Amniotic stem cell (primary cell): ENCODE data around the gene PCDHGB7.
"Not testable (repeated sequence)": the region's sequence is repeated elsewhere in the genome, so short reads cannot be mapped to it uniquely, and the experiment has no call there.

ENCODE experiments used
- DNase-seq: peaks from one replicate; lab custom pipeline; 2025; lab: John Stamatoyannopoulos, UW

PCDHGB7 gene

DNA sequence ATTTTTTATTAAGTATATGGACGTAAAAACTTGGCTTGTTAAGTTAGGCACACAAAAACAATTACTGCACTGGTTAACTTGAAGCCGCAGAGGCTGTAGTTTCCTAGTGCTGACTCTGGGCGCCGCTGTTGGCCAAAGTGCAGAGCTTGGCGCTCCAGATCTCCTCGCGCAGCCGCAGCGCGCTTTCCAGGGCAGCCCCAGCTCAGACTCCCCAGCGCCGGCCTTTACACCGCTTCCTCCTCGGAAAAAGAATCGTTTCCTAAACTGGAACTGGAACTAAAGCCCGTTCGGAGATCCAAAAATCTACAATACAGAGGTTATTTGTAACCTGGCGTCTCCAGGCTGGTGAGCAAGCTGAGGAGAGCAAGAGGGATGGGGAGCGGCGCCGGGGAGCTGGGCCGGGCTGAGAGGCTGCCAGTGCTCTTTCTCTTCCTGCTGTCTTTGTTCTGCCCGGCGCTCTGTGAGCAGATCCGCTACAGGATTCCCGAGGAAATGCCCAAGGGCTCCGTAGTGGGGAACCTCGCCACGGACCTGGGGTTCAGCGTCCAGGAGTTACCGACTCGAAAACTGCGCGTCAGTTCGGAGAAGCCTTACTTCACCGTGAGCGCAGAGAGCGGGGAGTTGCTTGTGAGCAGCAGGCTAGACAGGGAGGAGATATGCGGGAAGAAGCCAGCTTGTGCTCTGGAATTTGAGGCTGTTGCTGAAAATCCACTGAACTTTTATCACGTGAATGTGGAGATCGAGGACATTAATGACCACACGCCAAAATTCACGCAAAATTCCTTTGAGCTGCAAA, 19.5 kb upstream of the PCDHGB7 start, which contains the start of gene PCDHGB5:
Gene PCDHGB5 (plus strand): TSS at position 192 of the 796 bp plus-strand sequence. CDS start 181 bp downstream, at position 373.
- DNase-seq, result not testable (repeated sequence)

GRCh38 chr5:141398608-141399007, 18.9 kb upstream of the PCDHGB7 start:
- DNase-seq, result no peak

DNA sequence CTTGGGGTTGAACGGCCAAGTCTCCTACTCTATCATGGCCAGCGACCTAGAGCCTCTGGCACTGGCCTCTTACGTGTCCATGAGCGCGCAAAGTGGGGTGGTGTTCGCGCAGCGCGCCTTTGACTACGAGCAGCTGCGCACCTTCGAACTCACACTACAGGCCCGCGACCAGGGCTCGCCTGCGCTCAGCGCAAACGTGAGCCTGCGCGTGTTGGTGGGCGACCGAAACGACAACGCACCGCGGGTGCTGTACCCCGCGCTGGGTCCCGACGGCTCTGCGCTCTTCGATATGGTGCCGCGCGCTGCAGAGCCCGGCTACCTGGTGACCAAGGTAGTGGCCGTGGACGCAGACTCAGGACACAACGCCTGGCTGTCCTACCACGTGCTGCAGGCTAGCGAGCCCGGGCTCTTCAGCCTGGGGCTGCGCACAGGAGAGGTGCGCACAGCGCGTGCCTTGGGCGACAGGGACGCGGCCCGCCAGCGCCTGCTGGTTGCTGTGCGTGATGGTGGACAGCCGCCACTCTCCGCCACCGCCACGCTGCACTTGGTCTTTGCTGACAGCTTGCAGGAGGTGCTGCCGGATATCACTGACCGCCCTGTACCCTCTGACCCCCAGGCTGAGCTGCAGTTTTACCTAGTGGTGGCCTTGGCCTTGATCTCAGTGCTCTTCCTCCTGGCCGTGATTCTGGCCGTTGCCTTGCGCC, 17.8 kb upstream of the PCDHGB7 start:
- DNase-seq, result no peak

- no peak for DNase-seq
Measured at GRCh38 chr5:141402553-141403243, 14.8 kb upstream of the PCDHGB7 start, which contains the start of gene PCDHGA9. Gene PCDHGA9, plus strand, starts transcription at chr5:141402778. Its CDS starts 175 bp downstream, at chr5:141402953.

GRCh38 chr5:141403387-141403786, 14.1 kb upstream of the PCDHGB7 start:
- no peak for DNase-seq

GRCh38 chr5:141407790-141408505, 9.5 kb upstream of the PCDHGB7 start, which contains the start of gene PCDHGB6:
Gene PCDHGB6, plus strand, starts transcription at chr5:141408021. Its CDS starts 182 bp downstream, at chr5:141408203.
- DNase-seq, result not testable (repeated sequence)

DNA sequence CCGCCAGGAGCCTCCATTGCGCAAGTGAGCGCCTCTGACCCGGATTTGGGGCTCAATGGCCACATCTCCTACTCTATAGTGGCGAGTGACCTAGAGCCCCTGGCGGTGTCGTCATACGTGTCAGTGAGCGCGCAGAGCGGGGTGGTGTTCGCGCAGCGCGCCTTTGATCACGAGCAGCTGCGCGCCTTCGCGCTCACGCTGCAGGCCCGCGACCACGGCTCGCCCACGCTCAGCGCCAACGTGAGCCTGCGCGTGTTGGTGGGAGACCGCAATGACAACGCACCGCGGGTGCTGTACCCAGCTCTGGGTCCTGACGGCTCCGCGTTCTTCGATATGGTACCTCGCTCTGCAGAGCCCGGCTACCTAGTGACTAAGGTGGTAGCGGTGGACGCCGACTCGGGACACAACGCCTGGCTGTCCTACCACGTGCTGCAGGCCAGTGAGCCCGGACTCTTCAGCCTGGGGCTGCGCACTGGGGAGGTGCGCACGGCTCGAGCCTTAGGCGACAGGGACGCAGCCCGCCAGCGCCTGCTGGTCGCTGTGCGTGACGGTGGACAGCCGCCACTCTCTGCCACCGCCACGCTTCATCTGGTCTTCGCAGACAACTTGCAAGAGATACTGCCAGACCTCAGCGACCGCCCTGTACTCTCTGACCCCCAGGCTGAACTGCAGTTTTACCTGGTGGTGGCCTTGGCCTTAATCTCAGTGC, 7.7 kb upstream of the PCDHGB7 start:
- no peak for DNase-seq

GRCh38 chr5:141411575-141411974, 5.9 kb upstream of the PCDHGB7 start:
- DNase-seq, result no peak

- peak; percentile 93 for DNase-seq
Measured at GRCh38 chr5:141412854-141413539, 4.5 kb upstream of the PCDHGB7 start, which contains the start of gene PCDHGA10. Gene PCDHGA10, plus strand, starts transcription at chr5:141412987. Its CDS starts 189 bp downstream, at chr5:141413176.

- no peak for DNase-seq
Measured at GRCh38 chr5:141413540-141414069, 3.9 kb upstream of the PCDHGB7 start.

GRCh38 chr5:141414548-141415274, 2.8 kb upstream of the PCDHGB7 start:
- DNase-seq, result not testable (repeated sequence)

- DNase-seq, result not testable (repeated sequence)
Measured at GRCh38 chr5:141415275-141415618, 2.2 kb upstream of the PCDHGB7 start.

GRCh38 chr5:141419074-141419880, 1.8 kb downstream of the PCDHGB7 start:
- DNase-seq, result no peak

- DNase-seq, result no peak
Measured at GRCh38 chr5:141420855-141421488, 3.5 kb downstream of the PCDHGB7 start, which contains the start of gene PCDHGA11. Gene PCDHGA11, plus strand, starts transcription at chr5:141421051. Its CDS starts 177 bp downstream, at chr5:141421228.

DNA sequence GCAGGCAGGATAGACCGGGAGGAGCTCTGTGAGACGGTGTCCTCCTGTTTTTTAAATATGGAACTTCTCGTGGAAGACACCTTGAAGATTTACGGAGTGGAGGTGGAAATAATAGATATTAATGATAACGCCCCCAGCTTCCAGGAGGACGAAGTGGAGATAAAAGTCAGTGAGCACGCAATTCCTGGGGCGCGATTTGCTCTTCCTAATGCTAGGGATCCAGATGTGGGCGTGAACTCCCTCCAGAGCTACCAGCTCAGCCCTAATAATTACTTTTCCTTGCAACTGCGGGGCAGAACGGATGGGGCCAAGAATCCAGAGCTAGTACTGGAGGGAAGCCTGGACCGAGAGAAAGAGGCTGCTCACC, 4.0 kb downstream of the PCDHGB7 start:
- DNase-seq, result no peak

- no peak for DNase-seq
Measured at GRCh38 chr5:141422742-141423291, 5.3 kb downstream of the PCDHGB7 start.

- no peak for DNase-seq
Measured at GRCh38 chr5:141427783-141428426, 10.4 kb downstream of the PCDHGB7 start.
